Activated CD8-positive, alpha-beta memory T cell treated with anti-CD3 and anti-CD28 coated beads, Interleukin-2, amount 50 U/mL, for 1 hour (primary cell): ENCODE measurements around the gene LRRC7.

Experiments used
- DNase-seq: peaks from one replicate; pipeline ENCODE4 v3.0.0-alpha.2; 2020; ENCODE audit errors: extremely low read depth

The LRRC7 gene

GRCh38 chr1:69589799-69590198 lies 22.1 kb downstream of the LRRC7 start:
- no peak for DNase-seq

GRCh38 chr1:69592341-69592740 lies 24.6 kb downstream of the LRRC7 start:
- no peak for DNase-seq

DNA sequence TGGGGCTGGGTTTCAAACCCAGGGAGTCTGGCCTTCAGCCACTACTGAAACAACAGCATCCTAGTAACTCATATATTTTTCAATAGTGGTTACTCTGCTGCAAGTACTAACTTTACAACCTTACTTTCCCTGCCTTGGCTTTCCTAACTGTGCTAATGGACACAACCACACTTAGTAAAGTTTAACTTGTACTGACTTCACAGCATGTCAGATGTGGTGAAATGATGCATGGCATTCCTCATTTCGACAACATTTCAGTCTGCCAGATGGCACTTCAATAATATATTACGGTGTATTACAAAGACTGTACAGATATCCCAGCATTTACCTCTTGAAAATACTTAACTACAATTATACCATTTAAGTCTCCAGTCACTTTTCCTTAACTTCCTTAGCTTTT lies 27.8 kb downstream of the LRRC7 start:
- no peak for DNase-seq

- DNase-seq, result no peak
These were observed 43.6 kb downstream of the LRRC7 start for GRCh38 chr1:69611316-69611715.

GRCh38 chr1:69613414-69613813 lies 45.7 kb downstream of the LRRC7 start:
- no peak for DNase-seq

DNA sequence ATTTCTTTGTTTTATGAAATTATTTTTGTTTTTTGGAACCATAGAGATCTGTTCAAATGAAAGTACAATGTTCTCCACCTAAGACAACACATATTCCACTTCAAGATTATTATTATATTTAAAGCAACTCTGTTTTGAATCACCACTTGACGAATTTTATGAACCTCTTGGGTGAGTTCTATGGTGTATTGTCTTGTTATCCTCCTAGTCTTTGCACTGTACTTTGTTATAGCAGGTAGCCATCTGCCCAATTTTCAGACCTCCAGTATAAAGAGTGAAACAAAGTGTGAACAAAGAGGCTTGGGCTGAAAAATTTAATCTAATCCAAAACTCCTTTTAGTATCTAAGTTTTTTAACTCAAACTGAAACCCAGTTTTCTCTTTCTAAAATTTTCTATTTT lies 71.0 kb downstream of the LRRC7 start:
- no peak for DNase-seq

GRCh38 chr1:69639159-69639558 lies 71.4 kb downstream of the LRRC7 start:
- DNase-seq, result no peak

GRCh38 chr1:69643266-69643665 lies 75.5 kb downstream of the LRRC7 start:
- no peak for DNase-seq

- no peak for DNase-seq
These were observed 77.8 kb downstream of the LRRC7 start for GRCh38 chr1:69645477-69645876.

DNA sequence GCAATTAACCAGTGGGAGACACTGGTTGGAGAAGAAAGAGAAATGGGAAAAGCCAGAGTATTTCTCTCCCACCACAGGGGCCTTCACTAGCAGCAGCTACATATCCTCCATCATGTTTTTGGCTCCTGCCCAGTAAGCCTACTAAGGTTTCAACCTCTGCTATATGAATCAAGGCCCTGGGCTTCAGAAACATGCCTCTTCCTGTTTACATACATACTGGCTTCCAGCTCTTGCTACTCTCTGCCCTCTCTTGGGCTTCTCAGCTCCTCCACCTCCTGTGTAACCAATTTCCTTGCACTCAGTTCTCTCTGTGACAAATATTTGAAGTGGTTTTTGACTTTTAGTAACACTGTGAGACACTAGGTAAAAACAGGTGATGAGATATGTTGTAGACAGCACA lies 80.8 kb downstream of the LRRC7 start:
- DNase-seq, result no peak

GRCh38 chr1:69649383-69649990 lies 81.8 kb downstream of the LRRC7 start:
- DNase-seq, result no peak

- DNase-seq, result no peak
These were observed 83.1 kb downstream of the LRRC7 start for GRCh38 chr1:69650779-69651178.

DNA sequence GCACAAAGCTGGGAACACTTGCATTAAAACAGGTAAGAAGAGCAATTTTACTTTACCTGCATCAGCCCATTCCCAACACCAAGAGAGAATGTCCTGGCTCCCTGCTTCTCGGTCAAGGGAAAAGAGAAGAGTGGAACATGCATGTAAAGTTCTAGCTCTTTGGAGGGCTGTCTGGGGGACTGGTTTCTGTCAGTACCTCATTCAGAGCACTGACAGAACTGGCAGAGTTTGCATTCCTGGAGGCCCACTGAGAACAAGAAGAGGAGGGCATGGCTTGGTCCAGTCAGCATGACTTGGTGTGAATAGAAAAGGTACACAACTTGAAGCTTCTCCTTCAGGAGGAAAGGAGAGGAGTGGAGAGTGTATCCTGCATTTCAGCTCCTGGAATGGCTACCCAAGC lies 83.9 kb downstream of the LRRC7 start:
- DNase-seq, result no peak

- DNase-seq, result no peak
These were observed 90.2 kb downstream of the LRRC7 start for GRCh38 chr1:69657971-69658370.

- DNase-seq, result no peak
These were observed 94.0 kb downstream of the LRRC7 start for GRCh38 chr1:69661686-69662085.

- no peak for DNase-seq
These were observed 94.6 kb downstream of the LRRC7 start for GRCh38 chr1:69662321-69662720.

GRCh38 chr1:69671363-69672010 lies 103.8 kb downstream of the LRRC7 start:
- no peak for DNase-seq

DNA sequence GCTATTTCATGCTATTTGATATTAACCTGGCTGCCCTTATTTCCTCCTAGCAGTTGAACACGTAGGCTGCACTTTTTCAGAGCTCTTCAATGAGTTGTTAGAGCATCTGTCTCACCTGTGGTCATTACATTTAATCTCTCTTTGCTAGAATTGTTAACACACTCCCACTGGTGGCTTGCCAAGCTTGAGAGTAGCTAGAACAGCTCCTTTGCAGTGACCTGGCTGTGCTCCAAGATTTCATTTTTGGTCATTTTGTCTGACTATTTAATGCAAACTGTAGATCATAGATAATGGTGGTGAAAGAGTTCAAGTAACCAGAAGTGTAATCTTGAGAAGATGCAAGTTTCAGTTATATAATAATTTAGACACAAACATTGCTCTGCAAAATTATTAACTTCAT lies 105.6 kb downstream of the LRRC7 start:
- DNase-seq, result no peak

GRCh38 chr1:69679965-69680364 lies 112.2 kb downstream of the LRRC7 start:
- no peak for DNase-seq

- no peak for DNase-seq
These were observed 118.8 kb downstream of the LRRC7 start for GRCh38 chr1:69686367-69686984.

DNA sequence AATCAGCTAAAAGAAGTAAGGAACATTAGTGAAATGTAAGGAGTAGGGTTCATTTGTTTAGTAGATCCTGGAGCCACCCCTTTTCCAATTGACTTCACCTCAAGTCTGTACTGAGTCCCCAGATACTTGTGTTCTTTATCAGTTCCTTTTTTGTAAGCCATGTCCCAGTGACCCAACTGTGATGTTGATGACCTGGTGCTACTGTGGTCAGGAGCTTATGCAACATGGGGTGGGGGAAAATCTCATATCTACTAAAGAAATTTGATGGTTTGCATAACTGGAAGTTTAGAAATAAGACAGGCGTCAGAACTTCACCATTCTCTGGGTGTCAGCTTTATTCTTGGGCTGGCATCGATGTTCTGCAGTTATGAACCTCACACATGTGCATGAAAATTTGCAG lies 120.5 kb downstream of the LRRC7 start:
- no peak for DNase-seq

GRCh38 chr1:69691179-69691578 lies 123.5 kb downstream of the LRRC7 start:
- no peak for DNase-seq

DNA sequence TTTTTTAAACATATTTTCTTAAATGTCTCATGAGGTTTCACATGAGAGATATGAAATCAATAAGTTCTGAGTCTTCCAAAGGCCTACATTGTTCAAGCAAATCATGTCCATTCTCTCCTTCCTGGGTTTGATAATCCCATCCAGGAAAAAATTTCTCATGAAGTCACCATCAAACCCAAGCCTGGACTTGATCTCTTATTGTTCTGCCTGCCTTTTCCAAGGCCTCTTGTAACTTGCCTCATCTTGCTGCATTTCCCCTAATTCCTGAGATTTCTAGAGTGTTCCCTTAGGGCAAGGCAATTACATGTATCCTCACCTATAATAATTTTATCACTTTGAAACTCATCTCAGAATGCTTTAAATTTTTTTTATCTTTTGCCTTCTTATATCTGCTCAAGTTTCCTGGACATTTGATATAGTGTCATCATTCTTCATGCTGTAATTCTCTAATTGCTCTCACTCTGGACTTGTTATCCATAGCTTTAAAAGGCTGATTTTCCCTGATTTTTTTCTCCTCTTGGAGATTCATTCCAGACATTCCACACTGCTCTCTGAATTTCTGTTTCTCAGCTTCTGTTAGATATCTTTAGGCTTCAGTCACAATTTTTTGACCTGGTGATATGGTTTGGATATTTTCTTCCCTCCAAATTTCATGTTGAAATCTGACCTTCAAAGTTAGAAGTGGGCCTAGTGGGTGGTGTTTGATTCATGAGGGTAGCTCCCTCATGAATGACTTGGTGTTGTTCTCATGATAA lies 126.4 kb downstream of the LRRC7 start:
- no peak for DNase-seq
